ENCODE results near the gene GRIP1.
"Not testable (repeated sequence)": the region's sequence is repeated elsewhere in the genome, so short reads cannot be mapped to it uniquely, and the experiment has no call there.

The GRIP1 gene

GRCh38 chr12:66309606-66310005 lies 369.3 kb downstream of the GRIP1 start:
- no peak for DNase-seq

- DNase-seq, result no peak
Observed at GRCh38 chr12:66304296-66304900, 374.5 kb downstream of the GRIP1 start.

GRCh38 chr12:66303316-66303804 lies 375.5 kb downstream of the GRIP1 start:
- DNase-seq, result not testable (repeated sequence)

GRCh38 chr12:66302827-66303169 lies 376.1 kb downstream of the GRIP1 start:
- no peak for DNase-seq

GRCh38 chr12:66301944-66302826 lies 376.7 kb downstream of the GRIP1 start, which contains the start of gene HELB:
Gene HELB, plus strand, starts transcription at chr12:66302493. Its CDS starts 111 bp downstream, at chr12:66302604.
- DNase-seq, result peak; percentile 74

GRCh38 chr12:66297923-66298322 lies 381.0 kb downstream of the GRIP1 start:
- no peak for DNase-seq
